22Rv1 (cell line): Measurements from ENCODE around the gene TALDO1.

Experiments used
- H3K27ac ChIP-seq: fragments of 450-650 bp; 2 replicates; pipeline ENCODE4 v1.5.1; 2017
- CTCF ChIP-seq: fragments of 450-650 bp; IDR thresholded peaks from 2 replicates; pipeline ENCODE4 v1.5.1; 2017; ENCODE audit warnings: mild to moderate bottlenecking
- ZFX ChIP-seq: fragments of 450-650 bp; IDR thresholded peaks from 2 replicates; pipeline ENCODE4 v1.6.1; 2017; ENCODE audit warnings: antibody characterized with exemption, borderline replicate concordance

Gene TALDO1

GRCh38 chr11:788953-789940 lies 42.0 kb downstream of the TALDO1 start:
- no peak overlapping the region for H3K27ac ChIP-seq
- no peak for TF ChIP-seq ZFX
- TF ChIP-seq CTCF, result no peak

GRCh38 chr11:789943-790342 lies 42.7 kb downstream of the TALDO1 start, which contains the start of gene CEND1:
TSS of gene CEND1 (minus strand) at chr11:790090. CDS start at chr11:788576, 1,514 bp downstream.
- no peak for TF ChIP-seq ZFX
- TF ChIP-seq CTCF, result no peak
- peak within 1 kb of the TSS; percentile 52 for H3K27ac ChIP-seq

- TF ChIP-seq ZFX, result no peak
- peak overlapping the region; percentile 52 for H3K27ac ChIP-seq
Observed at GRCh38 chr11:790721-791564, 43.7 kb downstream of the TALDO1 start.

- TF ChIP-seq ZFX, result no peak
- TF ChIP-seq CTCF, result no peak
- no peak overlapping the region; the same call in 1 of the 2 replicates for H3K27ac ChIP-seq
Observed at GRCh38 chr11:791658-792534, 44.6 kb downstream of the TALDO1 start.

- no peak for TF ChIP-seq ZFX
- TF ChIP-seq CTCF, result no peak
- H3K27ac ChIP-seq, result no peak overlapping the region
Observed at GRCh38 chr11:792535-792821, 45.2 kb downstream of the TALDO1 start.

- TF ChIP-seq ZFX (no peak), CTCF (no peak)
- H3K27ac ChIP-seq, result no peak overlapping the region
Observed at GRCh38 chr11:792873-793272, 45.6 kb downstream of the TALDO1 start.

- no peak overlapping the region for H3K27ac ChIP-seq
- TF ChIP-seq CTCF, result no peak
- no peak for TF ChIP-seq ZFX
Observed at GRCh38 chr11:793556-793955, 46.3 kb downstream of the TALDO1 start.
